Immature natural killer cell (primary cell): Measurements from ENCODE around the gene HMOX1. TPM values are rescaled to one million over a fixed set of nuclear protein-coding genes. Genes with fewer than 3 reads are reported as not detected.

Experiments used
- DNase-seq, 3 donors: peaks; one replicate each; pipeline ENCODE4 v3.0.0; 2022; ENCODE audit warnings: mixed read lengths in 1 of 3
- H3K27ac Mint-ChIP-seq, 6 donors: one replicate each; pipeline ENCODE4 v1.8.0; 2020; ENCODE audit warnings: mixed read lengths in 6 of 6, mild to moderate bottlenecking in 5 of 6, inconsistent platforms in 4 of 6, moderate library complexity in 3 of 6
- H3K27me3 Mint-ChIP-seq, 3 donors: one replicate each; pipeline ENCODE4 v1.8.0; 2020 to 2021; ENCODE audit warnings: low read depth in 3 of 3, mild to moderate bottlenecking in 3 of 3, mixed read lengths in 3 of 3, moderate library complexity in 3 of 3, inconsistent platforms in 1 of 3
- H3K36me3 Mint-ChIP-seq, 3 donors: one replicate each; pipeline ENCODE4 v1.8.0; 2020; ENCODE audit warnings: mixed read lengths in 3 of 3, inconsistent platforms in 2 of 3, mild to moderate bottlenecking in 2 of 3
- H3K4me1 Mint-ChIP-seq, 2 donors: one replicate each; pipeline ENCODE4 v1.8.0; 2020; ENCODE audit warnings: inconsistent platforms in 2 of 2, mild to moderate bottlenecking in 2 of 2, mixed read lengths in 2 of 2, moderate library complexity in 1 of 2
- H3K4me3 Mint-ChIP-seq, 5 donors: one replicate each; pipeline ENCODE4 v1.8.0; 2020; ENCODE audit warnings: mild to moderate bottlenecking in 5 of 5, mixed read lengths in 5 of 5, inconsistent platforms in 3 of 5, moderate library complexity in 3 of 5
- H3K9me3 Mint-ChIP-seq, 6 donors: one replicate each; pipeline ENCODE4 v1.8.0; 2020; ENCODE audit warnings: mild to moderate bottlenecking in 6 of 6, mixed read lengths in 6 of 6, inconsistent platforms in 4 of 6, moderate library complexity in 3 of 6
- polyA plus RNA-seq, 3 donors: library from polyadenylated mRNA; unstranded; fragments of 300-500 nt; fragmentation: Illumina TruSeq; gene quantifications; one replicate each; pipeline ENCODE4 v1.2.3, GENCODE V29; 2021

Gene HMOX1
- polyA plus RNA-seq, 3 donors from 2014 or later, result 5.3 to 12.8 (median 11.3) TPM

DNA sequence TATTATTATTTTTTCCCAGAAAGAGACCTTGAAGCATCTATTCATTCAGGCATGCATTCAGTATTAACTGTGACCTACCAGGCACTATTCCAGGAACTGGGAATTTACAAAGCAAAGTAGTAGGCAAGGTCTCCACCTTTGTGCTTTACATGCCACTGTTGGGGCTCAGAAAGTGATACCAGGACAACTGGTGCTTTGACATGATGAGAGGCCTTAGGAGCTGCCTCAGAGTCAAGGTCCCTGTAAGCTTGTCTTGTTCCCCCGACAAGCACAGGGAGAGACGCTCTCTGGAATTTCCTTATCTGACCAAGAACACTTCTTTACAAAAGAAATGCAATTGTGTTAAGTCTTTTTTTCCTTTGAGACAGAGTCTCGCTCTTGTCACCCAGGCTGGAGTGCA, 2.3 kb upstream of the HMOX1 start:
- Mint-ChIP-seq H3K9me3 (no peaks in the 10 kb centered on the region), H3K4me3 (no peak overlapping the region), H3K27me3 (peaks cover 3 to 16% (median 3%) of the 10 kb centered on the region in 3 donors), H3K4me1 (peaks cover 20 to 22% of the 10 kb centered on the region in 2 donors), H3K36me3 (no peaks in the 10 kb centered on the region), H3K27ac (peak overlapping the region in 1 of 6 donors; percentile 21)
- DNase-seq, result no peak

DNA sequence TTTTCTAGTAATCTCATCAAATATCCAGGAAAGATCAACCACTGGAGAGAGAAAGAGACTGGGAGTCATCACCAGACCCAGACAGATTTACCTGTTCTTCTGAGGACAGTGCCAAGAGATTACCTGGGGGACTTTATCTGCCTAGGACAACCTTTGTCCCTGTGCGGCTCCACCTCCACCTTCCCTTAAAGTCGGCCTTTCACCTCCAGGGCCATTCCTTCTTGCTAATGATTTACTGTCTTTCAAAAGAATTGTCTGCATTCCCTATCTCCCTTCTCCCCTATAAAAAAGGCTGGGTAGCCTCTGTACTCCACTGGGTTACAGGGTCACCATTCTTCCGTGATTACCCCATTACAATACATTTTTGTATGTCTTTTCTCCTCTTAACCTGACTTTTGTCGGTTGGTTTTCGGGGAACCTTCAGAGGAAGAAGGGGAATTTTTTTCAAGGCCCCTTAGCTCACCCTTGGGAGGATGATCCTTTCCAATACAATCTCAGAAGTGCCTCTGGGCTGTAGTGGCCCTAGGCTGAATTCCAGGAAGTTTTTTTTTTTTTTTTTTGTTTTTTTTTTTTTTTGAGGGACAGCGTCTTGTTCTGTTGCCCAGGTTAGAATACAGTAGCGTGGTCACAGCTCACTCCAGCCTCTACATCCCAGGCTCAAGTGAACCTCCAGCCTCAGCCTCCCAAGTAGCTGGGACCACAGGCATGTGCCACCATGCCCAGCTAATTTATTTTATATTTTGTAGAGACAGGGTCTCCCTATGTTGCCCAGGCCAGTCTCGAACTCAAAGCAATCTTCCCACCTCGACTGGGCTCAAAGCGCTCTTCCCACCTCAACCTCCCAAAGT, 1.5 kb upstream of the HMOX1 start:
- Mint-ChIP-seq H3K36me3 (no peaks in the 10 kb centered on the region), H3K4me3 (peak overlapping the region in 3 of 5 donors; percentile 76 to 81 (median 80)), H3K27me3 (peaks cover 3 to 14% (median 3%) of the 10 kb centered on the region in 3 donors), H3K4me1 (peaks cover 20 to 22% of the 10 kb centered on the region in 2 donors), H3K9me3 (no peaks in the 10 kb centered on the region), H3K27ac (no peak overlapping the region)
- DNase-seq, result no peak

DNA sequence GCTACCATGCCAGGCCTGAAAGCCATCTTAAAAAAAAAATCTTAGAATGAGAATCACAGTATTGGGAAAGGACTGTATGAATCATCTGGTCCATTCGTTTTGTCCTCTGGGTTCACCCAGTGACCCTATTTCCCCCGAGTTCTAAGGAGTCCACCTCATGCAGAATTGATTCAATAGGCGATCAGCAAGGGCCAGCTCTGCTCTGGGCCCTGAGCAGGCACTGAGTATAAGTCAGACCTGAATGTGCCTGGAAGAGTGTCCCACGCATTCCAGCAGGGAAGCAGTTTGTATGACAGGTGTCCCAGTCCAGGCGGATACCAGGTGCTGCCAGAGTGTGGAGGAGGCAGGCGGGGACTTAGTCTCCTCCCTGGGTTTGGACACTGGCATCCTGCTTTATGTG, 883 bp upstream of the HMOX1 start:
- Mint-ChIP-seq H3K27me3 (peaks cover 3 to 14% (median 3%) of the 10 kb centered on the region in 3 donors), H3K9me3 (no peaks in the 10 kb centered on the region), H3K36me3 (no peaks in the 10 kb centered on the region), H3K4me3 (peak overlapping the region; percentile 74 to 81 (median 78)), H3K4me1 (peaks cover 20 to 22% of the 10 kb centered on the region in 2 donors), H3K27ac (peak overlapping the region in 1 of 6 donors; percentile 70)
- no peak for DNase-seq

DNA sequence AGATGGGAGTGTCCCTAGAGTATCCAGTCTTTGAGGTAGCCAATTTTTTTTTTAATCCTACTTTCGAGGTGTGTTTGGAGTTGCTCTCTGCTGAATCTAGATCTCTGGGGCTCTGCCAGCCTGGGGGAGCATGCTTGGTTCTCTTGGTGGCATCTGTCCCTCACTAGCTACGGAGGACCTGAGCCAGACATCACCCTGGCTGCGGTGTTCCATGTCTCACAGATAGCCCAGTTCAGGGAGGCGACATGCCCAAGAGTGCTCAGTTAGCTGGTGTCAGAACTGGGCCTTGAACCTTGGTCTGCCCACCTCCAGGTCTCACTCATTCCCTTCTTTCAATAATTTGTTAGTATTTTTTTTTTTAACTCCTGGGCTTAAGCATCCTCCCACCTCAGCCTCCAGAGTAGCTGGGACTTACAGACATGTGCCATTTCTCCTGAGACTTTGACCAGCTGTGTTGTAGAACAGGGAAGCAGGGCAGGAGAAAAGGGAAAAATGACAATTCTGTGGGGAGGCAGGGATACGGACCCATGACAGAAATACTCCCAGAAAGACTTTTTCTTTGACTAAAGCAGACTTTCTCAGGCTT, 621 bp downstream of the HMOX1 start:
- no peak for DNase-seq
- Mint-ChIP-seq H3K4me1 (peaks cover 20 to 22% of the 10 kb centered on the region in 2 donors), H3K36me3 (no peaks in the 10 kb centered on the region), H3K27ac (peak overlapping the region in 4 of 6 donors; percentile 56 to 76 (median 71)), H3K27me3 (peaks cover 3 to 14% (median 3%) of the 10 kb centered on the region in 3 donors), H3K9me3 (no peaks in the 10 kb centered on the region), H3K4me3 (peak overlapping the region; percentile 74 to 81 (median 78))

DNA sequence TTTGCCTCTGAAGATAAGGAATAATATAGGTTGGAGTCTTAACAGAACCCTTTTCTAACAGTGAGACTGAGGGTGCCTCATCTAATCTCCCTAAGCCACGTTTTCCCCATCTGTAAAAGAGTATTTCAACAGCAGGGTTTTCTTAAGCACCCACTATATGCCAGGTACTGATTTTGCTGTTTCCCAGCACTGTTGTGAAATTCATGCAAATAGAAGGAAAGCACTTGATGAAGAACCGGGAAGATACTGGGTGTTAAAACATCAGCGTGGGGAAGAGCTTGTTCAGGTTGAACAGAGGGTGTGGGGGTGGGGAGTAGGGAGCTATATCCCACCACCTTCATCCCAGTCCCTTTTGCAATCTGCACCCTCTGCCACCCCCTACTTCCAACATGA, 2.8 kb downstream of the HMOX1 start:
- no peaks in the 10 kb centered on the region for H3K9me3 Mint-ChIP-seq
- H3K27me3 Mint-ChIP-seq, result peaks cover 3 to 14% (median 3%) of the 10 kb centered on the region in 3 donors
- H3K4me1 Mint-ChIP-seq, result peaks cover 8 to 12% of the 10 kb centered on the region in 2 donors

DNA sequence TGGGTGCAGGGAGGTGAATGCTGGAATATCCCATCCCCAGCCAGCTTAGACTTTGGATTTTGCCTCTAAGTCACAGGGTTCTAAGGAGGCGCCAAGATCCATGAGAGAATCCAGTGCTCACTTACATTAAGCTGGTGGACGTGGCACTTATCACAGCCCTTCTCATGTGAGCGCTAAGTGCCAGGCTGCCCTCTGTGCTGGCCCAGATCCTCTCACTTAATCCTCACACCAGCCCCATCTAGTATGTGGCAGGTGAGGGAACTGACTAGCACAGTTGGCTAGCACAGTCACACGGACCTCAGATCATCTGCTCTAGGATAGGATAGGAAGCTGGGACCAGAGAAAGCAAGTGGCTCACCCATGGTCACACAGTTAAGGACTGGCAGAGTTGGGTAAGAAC, 3.6 kb downstream of the HMOX1 start:
- H3K27me3 Mint-ChIP-seq, result peaks cover 3 to 10% (median 3%) of the 10 kb centered on the region in 3 donors

More for the DNA sequence above, 2.8 kb downstream of the HMOX1 start:
- Mint-ChIP-seq H3K4me3 (no peak overlapping the region), H3K27ac (no peak overlapping the region), H3K36me3 (no peaks in the 10 kb centered on the region)
- DNase-seq, result no peak

DNA sequence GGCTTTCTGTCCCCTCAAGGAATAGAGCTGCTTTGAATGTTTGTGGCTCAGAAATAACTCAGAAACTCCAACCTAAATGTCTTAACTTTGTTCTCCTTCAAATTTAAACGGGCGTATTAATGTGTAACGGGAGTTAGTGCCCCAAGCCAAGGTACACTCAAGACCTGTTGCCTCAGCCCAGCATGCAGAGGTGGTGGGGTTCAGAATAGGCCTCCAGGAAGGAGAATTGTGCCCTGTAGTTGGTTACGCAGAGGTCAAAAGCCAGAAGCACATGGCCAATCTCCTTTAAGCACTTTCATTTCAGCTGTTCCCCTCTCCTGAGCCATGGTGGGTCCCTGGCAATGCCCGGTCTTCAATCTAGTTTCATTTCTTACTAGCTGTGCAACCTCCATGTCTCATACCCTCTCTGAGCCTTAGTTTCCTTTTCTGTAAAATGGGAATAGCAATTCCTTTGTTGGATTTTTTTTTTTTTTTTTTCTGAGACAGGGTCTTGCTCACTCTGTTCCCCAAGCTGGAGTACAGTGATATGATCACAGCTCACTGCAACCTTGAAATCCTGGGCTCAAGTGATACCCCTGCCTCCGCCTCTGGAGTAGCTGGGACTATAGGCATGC, 4.2 kb downstream of the HMOX1 start:
- Mint-ChIP-seq H3K27ac (no peak overlapping the region), H3K4me1 (peaks cover 8 to 12% of the 10 kb centered on the region in 2 donors), H3K4me3 (no peak overlapping the region), H3K27me3 (peaks cover under 1 to 8% (median under 1%) of the 10 kb centered on the region in 3 donors), H3K36me3 (no peaks in the 10 kb centered on the region), H3K9me3 (no peaks in the 10 kb centered on the region)
- DNase-seq, result no peak

More for the DNA sequence above, 3.6 kb downstream of the HMOX1 start:
- peaks cover 8 to 12% of the 10 kb centered on the region in 2 donors for H3K4me1 Mint-ChIP-seq
- H3K36me3 Mint-ChIP-seq, result no peaks in the 10 kb centered on the region
- H3K4me3 Mint-ChIP-seq, result no peak overlapping the region
- no peak for DNase-seq
- H3K27ac Mint-ChIP-seq, result no peak overlapping the region
- no peaks in the 10 kb centered on the region for H3K9me3 Mint-ChIP-seq

DNA sequence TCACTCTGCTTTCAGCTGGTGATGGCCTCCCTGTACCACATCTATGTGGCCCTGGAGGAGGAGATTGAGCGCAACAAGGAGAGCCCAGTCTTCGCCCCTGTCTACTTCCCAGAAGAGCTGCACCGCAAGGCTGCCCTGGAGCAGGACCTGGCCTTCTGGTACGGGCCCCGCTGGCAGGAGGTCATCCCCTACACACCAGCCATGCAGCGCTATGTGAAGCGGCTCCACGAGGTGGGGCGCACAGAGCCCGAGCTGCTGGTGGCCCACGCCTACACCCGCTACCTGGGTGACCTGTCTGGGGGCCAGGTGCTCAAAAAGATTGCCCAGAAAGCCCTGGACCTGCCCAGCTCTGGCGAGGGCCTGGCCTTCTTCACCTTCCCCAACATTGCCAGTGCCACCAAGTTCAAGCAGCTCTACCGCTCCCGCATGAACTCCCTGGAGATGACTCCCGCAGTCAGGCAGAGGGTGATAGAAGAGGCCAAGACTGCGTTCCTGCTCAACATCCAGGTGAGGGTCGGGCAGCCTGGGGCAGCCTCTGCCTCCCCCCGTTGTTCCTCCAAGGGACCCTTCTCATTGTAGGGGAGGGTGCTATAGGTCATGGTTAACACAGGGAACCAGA, 5.9 kb downstream of the HMOX1 start:
- H3K9me3 Mint-ChIP-seq, result no peaks in the 10 kb centered on the region
- H3K4me1 Mint-ChIP-seq, result peaks cover 1 to 2% of the 10 kb centered on the region in 2 donors
- H3K36me3 Mint-ChIP-seq, result no peaks in the 10 kb centered on the region
- no peaks in the 10 kb centered on the region for H3K27me3 Mint-ChIP-seq
- H3K27ac Mint-ChIP-seq, result no peak overlapping the region
- no peak overlapping the region for H3K4me3 Mint-ChIP-seq
- no peak for DNase-seq

DNA sequence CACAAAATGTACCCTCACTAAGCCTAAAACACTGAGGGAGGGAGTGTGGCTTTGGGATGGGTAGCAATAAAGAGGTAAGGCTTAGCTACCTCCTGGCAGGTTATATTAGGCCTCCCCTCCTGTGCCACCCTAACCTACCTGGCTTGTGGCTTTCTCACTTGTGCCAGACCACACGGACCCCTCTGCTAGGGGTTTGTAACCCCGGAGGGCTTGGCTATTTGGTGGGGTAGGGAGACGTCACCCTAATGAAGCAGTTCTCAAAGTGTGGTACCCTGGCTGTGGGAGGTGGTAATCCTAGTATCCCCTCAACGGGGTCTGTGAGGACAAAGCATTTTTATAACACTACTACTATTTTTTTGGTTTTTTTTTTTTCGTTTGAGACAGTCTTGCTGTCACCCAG, 10.0 kb downstream of the HMOX1 start:
- no peak overlapping the region for H3K4me3 Mint-ChIP-seq
- peaks cover 0 to 2% (median 0%) of the 10 kb centered on the region in 3 donors for H3K27me3 Mint-ChIP-seq

DNA sequence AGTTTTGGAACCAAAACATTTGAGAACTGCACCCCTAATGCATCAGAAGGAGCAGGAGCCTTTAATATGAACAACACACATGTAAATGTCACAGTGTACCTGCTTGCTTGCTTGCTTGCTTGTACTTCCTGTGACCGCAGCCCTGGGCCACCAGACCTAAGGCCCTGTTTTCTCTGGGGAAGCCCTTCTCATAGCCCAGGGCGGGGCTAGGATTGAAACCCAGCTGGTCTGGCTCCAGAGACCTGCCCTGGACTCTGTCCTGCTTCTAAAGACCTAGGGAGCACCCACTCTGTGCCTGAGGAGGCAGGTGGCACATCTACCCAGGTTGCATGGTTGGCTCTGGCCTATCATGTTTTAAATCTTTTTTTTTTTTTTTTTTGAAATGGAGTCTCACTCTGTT, 11.5 kb downstream of the HMOX1 start:
- Mint-ChIP-seq H3K9me3 (no peaks in the 10 kb centered on the region), H3K27ac (no peak overlapping the region), H3K27me3 (peaks cover 0 to 5% (median 0%) of the 10 kb centered on the region in 3 donors), H3K4me3 (no peak overlapping the region), H3K36me3 (peaks cover 0 to 7% (median 0%) of the 10 kb centered on the region in 3 donors), H3K4me1 (peaks cover 12% of the 10 kb centered on the region in 2 donors)
- no peak for DNase-seq

More for the DNA sequence above, 10.0 kb downstream of the HMOX1 start:
- DNase-seq, result no peak
- H3K27ac Mint-ChIP-seq, result no peak overlapping the region
- H3K36me3 Mint-ChIP-seq, result peaks cover 0 to 7% (median 0%) of the 10 kb centered on the region in 3 donors
- no peaks in the 10 kb centered on the region for H3K9me3 Mint-ChIP-seq
- peaks cover 12% of the 10 kb centered on the region in 2 donors for H3K4me1 Mint-ChIP-seq

DNA sequence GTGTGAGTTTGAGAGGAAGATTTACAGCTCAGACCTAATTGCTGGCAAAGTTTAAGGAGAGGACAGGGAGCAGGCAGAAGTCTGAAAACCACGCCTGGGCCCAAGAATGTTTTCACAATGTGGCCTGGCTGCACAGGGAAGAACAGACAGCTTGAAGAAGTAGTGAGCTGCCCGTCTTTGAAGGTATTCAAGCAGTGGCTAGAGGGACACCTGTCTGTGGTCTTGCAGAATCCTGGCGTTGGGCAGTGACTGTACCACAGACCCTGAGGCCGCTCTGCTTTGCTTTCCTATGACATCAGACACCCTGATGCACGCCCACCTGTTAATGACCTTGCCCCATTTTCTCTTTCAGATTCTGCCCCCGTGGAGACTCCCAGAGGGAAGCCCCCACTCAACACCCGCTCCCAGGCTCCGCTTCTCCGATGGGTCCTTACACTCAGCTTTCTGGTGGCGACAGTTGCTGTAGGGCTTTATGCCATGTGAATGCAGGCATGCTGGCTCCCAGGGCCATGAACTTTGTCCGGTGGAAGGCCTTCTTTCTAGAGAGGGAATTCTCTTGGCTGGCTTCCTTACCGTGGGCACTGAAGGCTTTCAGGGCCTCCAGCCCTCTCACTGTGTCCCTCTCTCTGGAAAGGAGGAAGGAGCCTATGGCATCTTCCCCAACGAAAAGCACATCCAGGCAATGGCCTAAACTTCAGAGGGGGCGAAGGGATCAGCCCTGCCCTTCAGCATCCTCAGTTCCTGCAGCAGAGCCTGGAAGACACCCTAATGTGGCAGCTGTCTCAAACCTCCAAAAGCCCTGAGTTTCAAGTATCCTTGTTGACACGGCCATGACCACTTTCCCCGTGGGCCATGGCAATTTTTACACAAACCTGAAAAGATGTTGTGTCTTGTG, 12.5 kb downstream of the HMOX1 start:
- H3K27me3 Mint-ChIP-seq, result peaks cover 0 to 5% (median 0%) of the 10 kb centered on the region in 3 donors
- peaks cover 12% of the 10 kb centered on the region in 2 donors for H3K4me1 Mint-ChIP-seq
- no peaks in the 10 kb centered on the region for H3K9me3 Mint-ChIP-seq
- DNase-seq, result no peak
- peak overlapping the region in 4 of 5 donors; percentile 15 to 63 (median 30) for H3K4me3 Mint-ChIP-seq
- peaks cover 0 to 7% (median 0%) of the 10 kb centered on the region in 3 donors for H3K36me3 Mint-ChIP-seq
- peak overlapping the region; percentile 65 to 89 (median 86) for H3K27ac Mint-ChIP-seq

DNA sequence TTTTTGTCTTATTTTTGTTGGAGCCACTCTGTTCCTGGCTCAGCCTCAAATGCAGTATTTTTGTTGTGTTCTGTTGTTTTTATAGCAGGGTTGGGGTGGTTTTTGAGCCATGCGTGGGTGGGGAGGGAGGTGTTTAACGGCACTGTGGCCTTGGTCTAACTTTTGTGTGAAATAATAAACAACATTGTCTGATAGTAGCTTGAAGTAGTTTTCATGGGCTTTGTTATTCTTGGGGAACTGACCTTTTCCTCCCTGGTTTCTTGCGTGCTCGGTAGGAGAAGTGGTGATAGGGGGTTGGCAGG, 13.1 kb downstream of the HMOX1 start:
- H3K4me3 Mint-ChIP-seq, result peak overlapping the region; percentile 15 to 63 (median 35)
- H3K27ac Mint-ChIP-seq, result peak overlapping the region; percentile 65 to 89 (median 86)
- peaks cover 0 to 5% (median 2%) of the 10 kb centered on the region in 3 donors for H3K27me3 Mint-ChIP-seq
- DNase-seq, result peak in 2 of 3 donors; percentile 9
- H3K36me3 Mint-ChIP-seq, result peaks cover 0 to 7% (median 0%) of the 10 kb centered on the region in 3 donors
- peaks cover 12 to 13% of the 10 kb centered on the region in 2 donors for H3K4me1 Mint-ChIP-seq
- H3K9me3 Mint-ChIP-seq, result no peaks in the 10 kb centered on the region
